Natural killer cell (primary cell): ENCODE measurements around the gene KLF16. TPM values are rescaled to one million over a fixed set of nuclear protein-coding genes. Genes with fewer than 3 reads are reported as not detected.
A peak's percentile ranks its signal among the peaks of the same experiment; 100 is the strongest.

Source experiments
- ATAC-seq, 3 donors: fragments of 150-1000 bp in 2 of 3; fragments of 200-7000 bp in 1 of 3; cut with Tn5 transposase; 1 replicate in 1 of 3; 2 replicates in 2 of 3; pipeline ENCODE4 v1.10.0; 2021; ENCODE audit warnings: mild to moderate bottlenecking in 2 of 3, moderate library complexity in 2 of 3
- DNase-seq, 2 donors: peaks; one replicate each; pipeline versions ENCODE4 v3.0.0 to v3.0.0-alpha.2; 2013 to 2021; ENCODE audit warnings: mixed read lengths in 1 of 2
- H3K27ac ChIP-seq: one replicate; pipeline ENCODE4 v1.5.1; 2013; ENCODE audit warnings: mild to moderate bottlenecking, low read length
- H3K27me3 ChIP-seq: one replicate; pipeline ENCODE4 v1.6.1; 2013; ENCODE audit warnings: low read length; ENCODE audit not compliant: control insufficient read depth, insufficient read depth
- H3K36me3 ChIP-seq: one replicate; pipeline ENCODE4 v1.6.1; 2013; ENCODE audit warnings: low read length; ENCODE audit not compliant: control insufficient read depth, insufficient read depth
- H3K4me1 ChIP-seq: one replicate; pipeline ENCODE4 v1.6.1; 2013; ENCODE audit warnings: low read length; ENCODE audit not compliant: control insufficient read depth, insufficient read depth
- H3K4me3 ChIP-seq: one replicate; pipeline ENCODE4 v1.5.1; 2013; ENCODE audit warnings: low read length
- H3K9me3 ChIP-seq: one replicate; pipeline ENCODE4 v1.6.1; 2013; ENCODE audit warnings: low read length; ENCODE audit not compliant: control insufficient read depth, insufficient read depth
- H3K27ac Mint-ChIP-seq, 2 donors: one replicate each; pipeline ENCODE4 v1.8.0; 2022; ENCODE audit warnings: mild to moderate bottlenecking in 2 of 2, mixed read lengths in 2 of 2, moderate library complexity in 1 of 2
- H3K27me3 Mint-ChIP-seq, 2 donors: one replicate each; pipeline ENCODE4 v1.8.0; 2022; ENCODE audit warnings: low read depth in 2 of 2, mixed read lengths in 2 of 2
- H3K36me3 Mint-ChIP-seq: one replicate; pipeline ENCODE4 v1.8.0; 2022; ENCODE audit warnings: mixed read lengths
- H3K4me1 Mint-ChIP-seq, 2 donors: one replicate each; pipeline ENCODE4 v1.8.0; 2022; ENCODE audit warnings: mixed read lengths in 2 of 2
- H3K4me3 Mint-ChIP-seq: one replicate; pipeline ENCODE4 v1.8.0; 2022; ENCODE audit warnings: mild to moderate bottlenecking, moderate library complexity, mixed read lengths
- H3K9me3 Mint-ChIP-seq, 2 donors: one replicate each; pipeline ENCODE4 v1.8.0; 2022; ENCODE audit warnings: mixed read lengths in 2 of 2
- WGBS: methylation state at CpG from one replicate; pipeline ENCODE4 v1.1.7; 2013; ENCODE audit warnings: missing lambda C conversion rate; ENCODE audit not compliant: insufficient coverage; 5-methylcytosine and 5-hydroxymethylcytosine counted together
- intact Hi-C: fragments of 100-400 bp; cut with micrococcal nuclease; formaldehyde crosslinking; loops from one replicate; pipeline ENCODE4 v1.14.2; 2022
- total RNA-seq, 4 donors: library from RNA; stranded (reverse); fragments of 120-200 nt in 1 of 4; gene quantifications; one replicate each; pipeline versions ENCODE4 v1.2.3 to v1.2.4, GENCODE V29; 2013 to 2022
- TF ChIP-seq, protein P1 (sequence below): fragments of 200-600 bp; IDR thresholded peaks from one replicate; pipeline ENCODE4 v1.8.0; 2022; ENCODE audit warnings: antibody characterized with exemption

KLF16 gene
- total RNA-seq, 3 donors from 2014 or later (not counting 1 experiment from before 2014, with no cell fraction given): 29.1 to 38.4 (median 34.8) TPM

DNA sequence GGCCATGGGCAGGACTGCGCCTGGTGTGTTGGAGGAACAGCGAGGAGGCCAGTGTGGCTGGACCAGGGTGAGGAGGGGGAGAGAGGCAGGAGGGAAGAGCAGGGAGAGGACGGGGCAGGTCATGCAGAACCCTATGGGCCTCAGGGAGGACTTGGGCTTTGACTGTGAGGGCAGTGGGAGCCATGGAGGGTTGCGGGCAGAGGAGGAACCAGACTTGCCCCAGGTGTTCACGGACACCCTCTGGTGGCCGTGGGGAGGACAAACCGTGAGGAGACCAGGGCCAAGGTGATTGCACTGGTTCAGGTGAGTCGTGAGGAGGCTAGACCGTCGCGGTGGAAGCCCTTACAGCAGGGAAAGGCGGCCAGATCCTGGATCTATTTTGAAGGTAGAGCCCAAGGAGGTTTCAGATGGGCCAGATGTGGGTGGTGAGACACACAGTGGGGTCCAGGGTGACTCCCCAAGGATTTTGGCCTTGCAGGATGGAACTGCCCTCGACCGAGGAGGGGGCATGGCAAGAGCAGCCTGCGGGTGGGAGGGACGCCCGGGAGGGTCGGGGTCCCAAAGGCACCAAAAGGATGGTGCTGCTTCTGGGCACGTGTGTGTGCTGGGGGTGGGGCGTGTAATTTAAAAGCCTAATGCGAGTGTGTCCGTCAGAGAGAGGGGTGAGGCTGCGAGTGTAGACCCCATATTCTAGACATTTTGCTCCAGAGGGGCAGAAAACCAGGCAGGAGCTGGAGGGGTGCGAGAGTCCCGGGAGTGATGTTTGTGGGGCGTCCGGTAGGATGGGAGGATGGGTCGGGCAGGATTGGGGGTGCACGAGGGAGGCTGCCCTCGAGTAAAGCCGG, 12.3 kb downstream of the KLF16 start:
- Mint-ChIP-seq H3K27ac (peak overlapping the region; percentile 43 to 89), H3K4me1 (peaks cover 23 to 52% of the 10 kb centered on the region in 2 donors), H3K36me3 (no peaks in the 10 kb centered on the region), H3K27me3 (no peaks in the 10 kb centered on the region), H3K4me3 (peak overlapping the region; percentile 47), H3K9me3 (no peaks in the 10 kb centered on the region)
- DNase-seq (peak in 1 of 2 donors; percentile 48), ATAC-seq (no peak)
- H3K36me3 ChIP-seq: no peaks in the 10 kb centered on the region
- 85% methylated on average over 31 of the region's 31 CpGs for WGBS
- H3K4me3 ChIP-seq: no peak overlapping the region
- no peaks in the 10 kb centered on the region for H3K27me3 ChIP-seq
- peaks cover 76% of the 10 kb centered on the region for H3K4me1 ChIP-seq
- H3K9me3 ChIP-seq: no peaks in the 10 kb centered on the region
- TF ChIP-seq, protein P1, sequence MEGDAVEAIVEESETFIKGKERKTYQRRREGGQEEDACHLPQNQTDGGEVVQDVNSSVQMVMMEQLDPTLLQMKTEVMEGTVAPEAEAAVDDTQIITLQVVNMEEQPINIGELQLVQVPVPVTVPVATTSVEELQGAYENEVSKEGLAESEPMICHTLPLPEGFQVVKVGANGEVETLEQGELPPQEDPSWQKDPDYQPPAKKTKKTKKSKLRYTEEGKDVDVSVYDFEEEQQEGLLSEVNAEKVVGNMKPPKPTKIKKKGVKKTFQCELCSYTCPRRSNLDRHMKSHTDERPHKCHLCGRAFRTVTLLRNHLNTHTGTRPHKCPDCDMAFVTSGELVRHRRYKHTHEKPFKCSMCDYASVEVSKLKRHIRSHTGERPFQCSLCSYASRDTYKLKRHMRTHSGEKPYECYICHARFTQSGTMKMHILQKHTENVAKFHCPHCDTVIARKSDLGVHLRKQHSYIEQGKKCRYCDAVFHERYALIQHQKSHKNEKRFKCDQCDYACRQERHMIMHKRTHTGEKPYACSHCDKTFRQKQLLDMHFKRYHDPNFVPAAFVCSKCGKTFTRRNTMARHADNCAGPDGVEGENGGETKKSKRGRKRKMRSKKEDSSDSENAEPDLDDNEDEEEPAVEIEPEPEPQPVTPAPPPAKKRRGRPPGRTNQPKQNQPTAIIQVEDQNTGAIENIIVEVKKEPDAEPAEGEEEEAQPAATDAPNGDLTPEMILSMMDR: no peak
- peak overlapping the region; percentile 41 for H3K27ac ChIP-seq
- intact Hi-C loops: no loop called here

DNA sequence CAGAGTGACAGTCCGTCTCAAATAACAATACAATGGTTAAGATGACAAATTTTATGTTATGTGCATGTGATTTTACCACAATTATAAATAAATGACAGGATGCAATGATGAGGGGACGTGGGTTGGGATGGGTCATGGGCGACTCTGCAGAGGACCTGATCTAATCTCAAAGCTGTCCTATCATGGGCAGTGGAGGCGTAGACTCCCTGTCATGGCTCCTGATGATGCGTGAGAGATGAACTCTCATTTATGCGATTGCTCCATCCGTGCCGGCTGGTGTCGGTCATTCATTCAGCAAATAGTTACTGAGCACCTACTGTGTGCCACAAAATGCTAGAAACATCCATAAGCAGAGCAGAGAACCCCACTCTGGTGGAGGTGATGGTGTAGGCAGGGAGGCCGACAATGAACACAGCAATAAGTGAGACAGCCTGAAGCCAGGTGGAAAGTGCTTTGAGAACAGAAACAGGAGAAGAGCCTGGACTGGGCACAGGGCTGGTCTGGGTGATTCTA, 13.4 kb downstream of the KLF16 start:
- ATAC-seq (no peak), DNase-seq (no peak)
- Histone ChIP-seq H3K9me3 (no peaks in the 10 kb centered on the region), H3K36me3 (no peaks in the 10 kb centered on the region), H3K27ac (no peak overlapping the region), H3K27me3 (no peaks in the 10 kb centered on the region), H3K4me3 (no peak overlapping the region), H3K4me1 (peaks cover 76% of the 10 kb centered on the region)
- intact Hi-C loops: no loop called here
- Mint-ChIP-seq H3K4me3 (no peak overlapping the region), H3K9me3 (no peaks in the 10 kb centered on the region), H3K27ac (peak overlapping the region; percentile 56 to 89), H3K4me1 (peaks cover 25 to 47% of the 10 kb centered on the region in 2 donors), H3K27me3 (no peaks in the 10 kb centered on the region), H3K36me3 (no peaks in the 10 kb centered on the region)
- 87% methylated on average over 10 of the region's 10 CpGs for WGBS
- TF ChIP-seq, protein P1: no peak

DNA sequence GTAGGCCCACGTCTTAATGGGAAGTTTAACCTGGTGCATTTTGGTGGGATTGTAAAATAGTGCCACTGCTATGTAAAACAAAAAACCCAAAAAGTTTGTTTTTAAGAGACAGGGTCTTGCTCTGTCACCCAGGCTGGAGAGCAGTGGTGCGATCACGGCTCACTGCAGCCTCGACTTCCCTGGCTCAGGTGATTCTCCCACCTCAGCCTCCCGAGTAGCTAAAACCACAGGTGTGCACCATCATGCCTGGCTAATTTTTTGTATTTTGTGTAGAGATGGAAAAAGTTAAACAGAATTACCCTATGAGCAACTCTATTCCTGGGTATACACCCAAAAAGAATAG, 14.3 kb downstream of the KLF16 start:
- Histone ChIP-seq H3K4me1 (peaks cover 77% of the 10 kb centered on the region), H3K27ac (peak overlapping the region; percentile 97), H3K9me3 (no peaks in the 10 kb centered on the region), H3K36me3 (no peaks in the 10 kb centered on the region), H3K4me3 (no peak overlapping the region), H3K27me3 (no peaks in the 10 kb centered on the region)
- Mint-ChIP-seq H3K4me3 (no peak overlapping the region), H3K27ac (peak overlapping the region; percentile 89 to 90), H3K4me1 (peaks cover 30 to 51% of the 10 kb centered on the region in 2 donors), H3K36me3 (no peaks in the 10 kb centered on the region), H3K27me3 (no peaks in the 10 kb centered on the region), H3K9me3 (no peaks in the 10 kb centered on the region)
- ATAC-seq (no peak), DNase-seq (no peak)
- WGBS: 55% methylated on average over 5 of the region's 5 CpGs
- TF ChIP-seq, protein P1: no peak
- intact Hi-C loops: no loop called here
